ENCODE results near the gene UNC80.

UNC80 gene

DNA sequence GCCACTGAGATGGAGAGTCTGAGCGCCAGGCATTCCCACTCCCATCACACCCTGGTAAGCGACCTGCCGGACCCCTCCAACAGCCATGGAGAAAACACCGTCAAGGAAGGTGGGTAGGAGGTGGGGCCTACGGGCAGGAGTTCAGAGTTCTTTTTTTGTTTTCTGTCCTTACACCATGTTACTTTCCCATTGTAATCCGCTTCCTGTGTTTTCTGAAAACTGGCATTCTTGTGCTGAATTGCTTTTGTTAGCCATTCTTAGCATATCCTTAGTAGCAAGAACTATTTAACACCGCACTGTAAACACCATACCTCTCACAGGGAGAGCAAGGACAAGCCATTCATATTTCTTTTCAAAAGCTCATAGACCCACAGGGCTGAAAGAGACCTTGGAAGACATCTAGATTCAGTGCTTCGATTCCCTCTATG, 46.2 kb downstream of the UNC80 start:
- DNase-seq, result no peak

DNA sequence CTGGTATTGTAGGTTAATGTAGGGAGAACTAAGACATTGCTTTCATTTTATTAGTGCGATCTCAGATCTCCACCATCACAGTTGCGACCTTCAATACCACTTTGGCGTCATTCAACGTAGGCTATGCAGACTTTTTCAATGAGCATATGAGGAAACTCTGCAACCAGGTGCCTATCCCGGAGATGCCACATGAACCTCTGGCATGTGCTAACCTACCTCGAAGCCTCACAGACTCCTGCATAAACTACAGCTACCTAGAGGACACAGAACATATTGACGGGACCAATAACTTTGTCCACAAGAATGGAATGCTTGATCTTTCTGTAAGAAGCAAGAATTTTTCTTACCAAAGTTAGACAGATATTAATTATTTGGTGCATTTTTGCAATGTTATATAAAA, 47.3 kb downstream of the UNC80 start:
- DNase-seq, result no peak

DNA sequence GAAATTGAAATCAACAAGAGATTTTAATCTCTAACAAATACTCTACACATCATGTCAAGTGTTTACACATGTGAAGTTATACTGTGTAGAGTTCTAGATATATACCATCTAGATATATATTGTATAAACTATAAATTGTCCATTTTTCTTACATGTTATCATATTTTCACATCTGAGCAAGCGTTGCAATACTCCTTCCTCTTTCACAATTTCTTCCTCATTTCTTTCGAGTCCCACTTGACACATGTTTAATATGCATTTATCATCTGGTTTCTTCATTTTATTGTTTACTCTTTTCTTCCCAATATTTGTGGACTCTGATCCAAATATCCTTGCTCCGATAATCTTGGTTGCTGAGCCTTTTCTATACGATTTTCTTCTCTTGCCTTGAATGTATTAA, 50.2 kb downstream of the UNC80 start:
- no peak for DNase-seq

DNA sequence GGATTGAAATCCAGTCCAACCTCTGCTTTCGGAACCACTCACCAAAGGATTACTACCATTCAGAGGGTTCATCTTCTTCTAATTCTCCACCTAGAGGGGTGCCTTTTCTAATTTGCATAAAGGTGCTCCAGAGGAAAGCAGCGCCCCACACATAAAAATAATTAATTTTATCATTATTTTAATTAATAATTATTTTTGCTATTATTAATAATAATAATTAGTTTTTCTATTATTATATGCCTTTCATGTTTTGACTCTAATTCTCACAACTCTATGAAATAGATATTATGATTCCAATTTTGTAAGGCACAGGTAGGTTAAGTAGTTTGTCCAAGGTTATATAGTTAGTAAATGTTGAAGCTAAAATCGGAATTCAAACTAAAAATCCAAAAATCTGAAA, 51.9 kb downstream of the UNC80 start:
- no peak for DNase-seq

GRCh38 chr2:209824391-209824790, 52.8 kb downstream of the UNC80 start:
- DNase-seq, result no peak

GRCh38 chr2:209830722-209831465, 59.3 kb downstream of the UNC80 start:
- no peak for DNase-seq

DNA sequence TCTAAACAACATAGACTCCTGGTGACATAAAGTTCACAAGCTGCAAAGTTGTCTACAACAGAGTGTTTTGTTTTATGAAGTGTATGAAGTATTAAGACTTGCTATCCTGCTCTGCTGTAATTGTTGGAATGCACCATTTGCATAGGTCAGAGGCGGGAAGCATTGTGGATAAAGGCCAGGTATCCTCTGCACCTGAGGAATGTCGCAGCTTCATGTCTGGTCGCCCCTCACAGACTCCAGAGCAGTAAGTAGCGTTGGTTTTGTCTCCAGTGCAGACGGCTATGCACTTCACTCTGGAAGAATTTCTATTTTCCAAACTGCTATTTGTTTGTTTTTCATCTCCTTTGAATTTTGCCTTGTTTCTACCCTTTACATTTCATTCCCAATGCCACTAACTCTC, 63.1 kb downstream of the UNC80 start:
- DNase-seq, result no peak

DNA sequence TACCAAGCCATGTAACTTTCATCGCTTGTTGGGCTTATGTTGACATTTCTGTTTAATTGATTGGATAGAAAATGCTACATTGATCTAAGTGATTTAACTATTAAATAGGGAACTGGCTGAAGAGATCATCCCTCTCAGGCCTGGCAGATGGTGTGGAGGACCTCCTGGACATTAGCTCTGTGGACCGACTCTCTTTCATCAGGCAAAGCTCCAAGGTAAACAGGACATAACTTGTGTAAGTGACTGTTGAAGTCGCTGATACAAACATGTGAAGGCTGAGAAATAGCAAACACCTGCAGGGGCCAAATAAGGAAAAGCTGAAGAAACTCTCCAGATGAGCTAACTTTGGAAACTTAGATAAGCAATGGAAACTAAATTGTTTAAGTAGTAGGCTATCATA, 68.8 kb downstream of the UNC80 start:
- DNase-seq, result no peak

DNA sequence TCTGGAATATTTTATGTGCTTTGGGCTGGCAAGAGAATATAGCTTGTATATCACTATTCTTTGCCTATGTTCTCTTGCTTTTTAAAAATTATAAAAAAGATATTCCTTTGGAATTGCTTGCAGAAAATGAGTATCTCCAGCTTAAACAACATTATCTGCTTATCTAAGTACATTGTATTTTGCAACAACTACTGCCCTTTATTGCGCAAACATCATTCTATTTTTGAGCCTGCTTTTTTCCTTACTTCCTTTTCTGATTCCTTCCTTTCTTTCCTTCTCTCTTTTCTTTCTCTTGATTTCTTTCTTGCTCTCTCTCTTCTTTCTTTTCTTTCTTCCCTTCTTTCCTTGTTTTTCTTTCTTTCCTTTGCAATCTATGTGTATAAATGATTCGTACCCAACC, 74.0 kb downstream of the UNC80 start:
- no peak for DNase-seq

- DNase-seq, result no peak
Observed at GRCh38 chr2:209864716-209865295, 93.2 kb downstream of the UNC80 start.

- no peak for DNase-seq
Observed at GRCh38 chr2:209868271-209868994, 96.8 kb downstream of the UNC80 start.

DNA sequence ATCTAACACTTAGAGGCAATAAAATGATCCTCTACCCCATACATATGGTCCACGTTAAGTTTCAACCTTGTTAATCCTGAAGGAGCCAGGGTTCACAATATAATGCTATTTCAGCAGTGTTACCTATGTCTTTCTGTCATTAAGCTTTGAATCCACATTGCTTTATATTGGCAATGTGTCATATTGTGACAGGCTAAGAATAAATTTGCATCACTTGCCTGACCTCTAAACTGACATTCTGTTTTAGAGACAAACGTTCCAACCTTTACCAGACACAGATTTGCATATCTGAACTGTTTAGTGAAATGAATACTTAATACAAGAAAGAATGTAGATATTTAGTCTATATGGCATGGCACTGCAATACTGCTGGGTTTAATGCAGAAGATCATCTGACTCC, 98.4 kb downstream of the UNC80 start:
- DNase-seq, result no peak

DNA sequence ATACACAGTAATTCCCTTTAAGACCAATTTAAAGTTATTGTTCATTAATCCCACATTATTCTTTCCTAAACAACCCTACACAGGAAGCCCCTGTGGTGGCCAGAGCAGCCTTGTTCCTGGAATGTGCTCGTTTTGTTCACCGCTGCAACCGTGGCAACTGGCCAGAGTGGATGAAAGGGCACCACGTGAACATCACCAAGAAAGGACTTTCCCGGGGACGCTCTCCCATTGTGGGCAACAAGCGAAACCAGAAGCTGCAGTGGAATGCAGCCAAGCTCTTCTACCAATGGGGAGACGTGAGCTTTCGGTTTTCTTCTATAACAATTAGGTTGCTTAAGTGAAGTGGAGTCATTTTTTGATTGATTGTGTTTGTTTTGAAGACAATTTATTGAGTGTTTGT, 101.0 kb downstream of the UNC80 start:
- no peak for DNase-seq

GRCh38 chr2:209875270-209875669, 103.6 kb downstream of the UNC80 start:
- no peak for DNase-seq

DNA sequence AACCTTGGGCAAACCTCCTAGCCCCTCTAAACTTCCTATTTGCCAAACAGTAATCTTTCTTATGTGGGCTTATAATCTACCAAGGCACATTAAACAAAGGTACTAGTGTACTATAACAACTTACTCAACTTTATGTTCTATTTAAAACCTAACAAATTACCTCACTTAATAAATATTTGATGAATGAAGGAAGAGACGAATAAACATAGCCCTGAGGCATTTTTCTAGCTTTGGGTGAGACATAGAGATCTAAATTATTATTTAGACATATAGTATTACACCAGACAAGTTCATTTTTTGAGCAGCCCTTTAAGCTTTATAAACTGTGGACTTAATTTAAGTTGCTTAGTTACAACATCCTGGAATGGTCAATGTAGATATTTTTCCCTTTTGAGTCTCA, 104.6 kb downstream of the UNC80 start:
- no peak for DNase-seq

- DNase-seq, result no peak
Observed at GRCh38 chr2:209878701-209879100, 107.1 kb downstream of the UNC80 start.

DNA sequence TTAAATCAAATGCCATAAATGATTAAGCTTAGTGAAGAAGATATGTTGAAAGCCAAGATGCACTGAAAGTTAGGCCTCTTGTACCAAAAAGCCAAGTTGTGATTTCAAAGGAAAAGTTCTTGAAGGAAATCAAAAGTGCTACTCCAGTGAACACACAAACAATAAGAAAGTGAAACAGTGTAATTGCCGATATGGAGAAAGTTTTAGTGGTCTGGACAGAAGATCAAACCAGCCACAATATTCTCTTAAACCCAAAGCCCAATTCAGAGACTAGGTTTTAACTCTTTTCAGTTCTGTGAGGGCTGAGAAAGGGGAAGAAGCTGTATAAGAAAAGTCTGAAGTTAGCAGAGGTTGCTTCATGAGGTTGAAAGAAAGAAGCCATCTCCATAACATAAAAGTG, 129.0 kb downstream of the UNC80 start:
- DNase-seq, result no peak

GRCh38 chr2:209901172-209901571, 129.5 kb downstream of the UNC80 start:
- peak; percentile 85 for DNase-seq

DNA sequence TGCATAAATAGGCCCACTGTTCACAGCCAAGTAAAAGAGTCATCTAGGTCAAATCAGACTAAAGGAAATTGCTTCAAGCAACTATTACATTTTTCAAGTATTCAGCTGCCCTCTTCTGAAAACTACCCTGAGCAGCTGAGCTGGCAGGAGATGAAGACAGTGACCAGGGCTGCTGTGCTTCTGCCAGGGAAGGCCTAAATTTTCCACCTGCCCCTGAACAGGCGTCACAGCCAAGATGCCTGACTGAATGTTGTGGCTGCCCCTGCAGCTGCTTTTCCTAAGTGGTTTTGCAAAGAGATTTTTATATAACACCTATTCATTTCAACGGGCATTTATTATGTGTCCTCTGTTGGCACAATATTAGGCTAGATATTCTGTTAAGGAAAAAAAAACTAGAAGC, 134.1 kb downstream of the UNC80 start:
- DNase-seq, result no peak

- DNase-seq, result no peak
Observed at GRCh38 chr2:209907746-209908145, 136.1 kb downstream of the UNC80 start.

- no peak for DNase-seq
Observed at GRCh38 chr2:209908511-209908910, 136.9 kb downstream of the UNC80 start.

GRCh38 chr2:209911486-209911885, 139.9 kb downstream of the UNC80 start:
- no peak for DNase-seq

DNA sequence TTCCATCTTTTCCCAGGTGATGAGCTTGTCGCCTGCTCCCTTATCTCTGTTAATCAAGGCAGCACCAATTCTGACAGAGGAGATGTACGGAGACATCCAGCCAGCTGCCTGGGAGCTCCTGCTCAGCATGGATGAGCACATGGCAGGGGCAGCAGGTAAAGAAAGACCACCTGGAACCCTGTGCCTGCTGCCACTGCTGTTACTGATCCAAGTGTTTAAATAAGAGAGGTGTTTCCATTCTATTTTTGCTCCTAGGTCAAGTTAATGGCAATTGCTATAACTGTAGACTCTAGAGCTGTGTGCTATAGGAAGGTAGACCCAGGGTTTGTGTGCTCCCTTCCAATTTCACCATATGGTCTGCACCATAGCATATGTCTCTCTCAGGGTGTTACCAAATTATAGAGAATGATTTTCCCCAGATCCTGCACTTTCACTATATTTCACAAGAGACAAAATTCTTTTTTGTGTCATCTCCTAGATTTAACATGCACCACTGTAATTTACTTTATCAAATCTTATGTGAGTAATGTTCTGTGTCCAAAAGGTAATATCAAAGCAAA, 142.2 kb downstream of the UNC80 start:
- DNase-seq, result peak; percentile 97
